ENCODE data around the gene RUBCNL.
A peak's percentile ranks its signal among the peaks of the same experiment; 100 is the strongest.

RUBCNL gene

DNA sequence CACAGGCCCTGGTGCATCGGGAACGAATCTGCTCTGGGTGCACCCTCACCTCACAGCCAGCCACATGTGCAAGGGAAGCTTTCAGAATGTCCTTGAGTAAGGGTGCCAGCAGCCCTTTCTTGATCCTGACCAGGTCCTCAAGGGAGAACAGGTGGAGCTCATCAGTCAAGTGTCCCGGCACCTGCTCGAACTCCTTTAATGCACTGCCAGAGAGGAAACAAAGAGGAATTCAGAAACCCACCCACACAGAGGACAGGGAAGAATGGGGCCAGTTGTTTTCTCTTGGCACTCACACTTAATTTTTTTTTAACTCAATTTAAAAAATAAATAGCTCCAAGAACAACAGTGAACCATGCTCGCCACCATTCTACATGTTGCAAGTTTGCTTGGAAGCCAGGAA is 41.7 kb downstream of the RUBCNL start:
- DNase-seq (ENCODE audit: low read depth, low spot score), result no peak
- H3K27ac ChIP-seq, result no peak overlapping the region

DNA sequence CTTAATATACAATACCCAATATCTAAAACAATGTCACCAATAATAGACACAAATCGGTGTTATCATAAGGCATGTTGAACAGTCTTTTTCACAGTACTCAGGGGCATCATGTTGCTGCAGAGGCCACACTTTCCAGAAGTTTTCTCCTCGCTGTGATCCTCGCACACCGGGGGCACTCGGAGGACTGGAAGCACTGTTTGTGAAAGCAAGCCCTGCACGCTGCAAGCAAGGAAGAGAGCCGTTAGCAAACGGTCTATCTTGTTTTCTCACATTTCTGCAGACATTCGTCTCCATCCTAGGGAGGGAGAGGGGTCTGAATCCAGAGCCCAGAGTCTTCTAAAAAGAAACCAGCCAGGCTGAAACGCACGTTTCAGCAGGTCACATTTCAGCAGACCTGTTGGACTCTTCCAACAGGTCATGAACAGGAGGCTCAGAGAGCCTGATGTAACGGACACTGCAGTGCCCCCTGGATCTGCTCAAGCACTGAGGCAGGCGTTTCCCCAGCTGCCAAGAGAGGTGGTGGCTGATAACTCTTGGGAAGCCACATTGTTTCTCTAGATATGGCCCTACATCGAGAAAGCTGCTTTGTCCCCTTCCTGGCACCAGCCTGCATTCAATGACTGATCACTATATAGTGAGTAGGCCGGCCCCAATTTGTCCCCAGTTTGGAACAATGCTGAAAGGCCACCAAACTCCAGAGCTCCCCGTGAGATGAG is 43.6 kb downstream of the RUBCNL start:
- H3K27ac ChIP-seq, result no peak overlapping the region
- DNase-seq (ENCODE audit: low read depth, low spot score), result no peak

DNA sequence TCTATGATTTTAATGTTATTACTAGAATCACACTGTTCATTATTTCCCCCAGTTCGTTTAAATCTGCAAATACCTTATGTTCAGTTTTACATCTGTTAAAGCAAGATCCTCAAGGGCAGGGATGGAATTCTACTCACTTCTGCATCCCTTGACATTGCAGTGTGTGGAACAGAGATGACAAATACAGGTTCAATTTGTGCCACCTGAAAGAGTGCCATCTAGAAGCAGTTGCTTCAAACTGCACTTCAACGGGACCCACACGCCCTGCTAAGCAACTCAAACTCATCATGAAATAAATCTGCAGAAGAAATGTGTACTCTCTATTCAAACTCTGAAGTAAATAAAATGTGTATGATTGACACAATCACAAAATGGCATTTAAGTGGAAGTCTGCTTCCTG is 44.5 kb downstream of the RUBCNL start:
- DNase-seq (ENCODE audit: low read depth, low spot score), result no peak
- H3K27ac ChIP-seq, result no peak overlapping the region

DNA sequence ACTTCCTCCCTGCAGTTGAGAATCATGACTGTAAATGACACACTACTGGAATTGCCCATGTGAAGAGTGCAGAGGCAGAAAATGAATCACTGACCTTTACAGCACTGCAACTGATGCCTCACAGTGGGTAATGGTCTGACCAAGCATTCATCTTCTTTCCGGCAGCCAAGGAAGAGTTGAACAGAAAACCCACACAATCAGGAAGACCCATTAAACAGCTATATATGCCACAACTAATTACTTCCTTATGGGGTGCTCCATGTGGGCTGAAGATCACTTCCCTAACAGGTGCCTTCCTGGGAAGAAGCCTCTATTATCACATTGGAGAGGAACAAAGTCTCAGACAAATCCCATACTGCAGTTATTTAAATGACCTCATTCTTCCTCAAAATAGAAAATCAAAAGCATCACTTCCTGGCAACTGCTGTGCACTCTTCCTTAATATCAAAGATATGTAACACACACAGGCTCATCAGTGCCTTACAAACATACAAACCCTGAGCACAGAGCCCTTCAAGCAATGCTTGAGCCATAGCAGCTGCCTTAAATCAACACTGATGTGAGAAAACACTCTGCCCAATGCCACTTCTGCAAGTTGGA is 45.8 kb downstream of the RUBCNL start:
- no peak for DNase-seq (ENCODE audit: low read depth, low spot score)
- no peak overlapping the region for H3K27ac ChIP-seq

DNA sequence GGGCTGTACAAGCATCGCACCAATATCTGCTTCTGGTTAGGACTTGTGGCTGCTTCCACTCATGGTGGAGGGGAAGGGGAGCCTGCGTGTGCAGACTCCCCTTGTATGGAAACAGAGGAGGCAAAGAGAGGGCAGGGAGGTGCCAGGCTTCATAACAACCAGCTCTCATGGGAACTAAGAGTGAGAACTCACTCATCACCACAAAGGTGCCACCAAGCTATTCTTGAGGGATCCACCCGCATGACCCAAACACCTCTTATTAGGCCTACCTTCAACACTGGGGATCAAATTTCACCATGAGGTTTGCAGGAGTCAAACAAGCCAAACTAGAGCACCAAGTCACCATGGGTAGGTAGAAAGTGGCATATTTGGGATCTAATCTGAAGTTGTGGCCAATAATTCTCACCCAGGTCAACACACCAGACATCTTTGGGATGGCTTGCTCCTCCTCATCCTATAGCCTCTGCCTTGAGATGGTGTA is 46.4 kb downstream of the RUBCNL start:
- H3K27ac ChIP-seq, result no peak overlapping the region
- no peak for DNase-seq (ENCODE audit: low read depth, low spot score)

DNA sequence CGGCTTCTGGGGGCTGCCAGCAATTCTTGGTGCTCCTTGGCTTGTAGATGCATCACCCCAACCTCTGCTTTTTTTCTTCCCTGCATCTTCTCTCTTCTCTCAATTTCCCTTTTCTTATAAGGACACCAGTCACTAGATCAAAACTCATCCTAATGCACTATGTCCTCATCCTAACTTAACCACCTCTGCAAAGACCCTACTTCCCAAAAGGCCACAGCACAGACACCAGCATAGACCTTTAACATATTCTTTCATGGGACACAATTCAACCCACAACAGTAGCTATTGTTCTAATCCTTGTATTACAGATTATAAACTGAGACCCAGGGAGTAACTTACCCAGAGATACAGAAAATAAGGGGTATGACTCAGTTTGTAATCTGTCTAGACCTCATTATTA is 47.0 kb downstream of the RUBCNL start:
- DNase-seq (ENCODE audit: low read depth, low spot score), result no peak
- H3K27ac ChIP-seq, result no peak overlapping the region

DNA sequence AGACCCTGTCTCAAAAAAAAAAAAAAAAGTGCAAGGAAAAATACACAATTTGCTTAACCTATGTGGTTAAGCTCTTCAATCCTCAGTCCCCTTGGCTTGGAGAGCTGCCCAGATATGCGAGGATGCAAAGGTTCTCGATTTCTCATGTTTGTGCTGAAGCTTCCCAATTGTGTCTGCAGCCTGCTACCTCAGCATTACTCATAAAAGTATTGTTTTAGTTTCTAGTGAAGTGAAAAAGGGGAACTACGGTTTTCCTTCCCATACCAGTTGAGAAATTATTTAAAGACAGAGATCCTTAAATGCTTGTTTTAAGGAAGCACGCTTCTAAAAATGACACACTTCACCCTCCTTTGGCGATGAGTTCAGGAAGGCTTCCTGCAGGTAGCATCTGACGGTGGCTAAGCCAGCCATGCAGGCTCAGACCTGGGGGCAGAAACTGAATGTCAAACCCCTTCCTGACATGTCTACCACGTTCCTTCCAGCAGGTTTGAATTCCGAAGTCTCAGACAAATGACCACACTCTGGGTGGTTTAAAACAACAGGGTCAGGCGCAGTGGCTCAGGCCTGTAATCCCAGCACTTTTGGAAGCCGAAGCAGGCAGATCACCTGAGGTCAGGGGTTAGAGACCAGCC is 47.9 kb downstream of the RUBCNL start:
- no peak for DNase-seq (ENCODE audit: low read depth, low spot score)
- H3K27ac ChIP-seq, result no peak overlapping the region

DNA sequence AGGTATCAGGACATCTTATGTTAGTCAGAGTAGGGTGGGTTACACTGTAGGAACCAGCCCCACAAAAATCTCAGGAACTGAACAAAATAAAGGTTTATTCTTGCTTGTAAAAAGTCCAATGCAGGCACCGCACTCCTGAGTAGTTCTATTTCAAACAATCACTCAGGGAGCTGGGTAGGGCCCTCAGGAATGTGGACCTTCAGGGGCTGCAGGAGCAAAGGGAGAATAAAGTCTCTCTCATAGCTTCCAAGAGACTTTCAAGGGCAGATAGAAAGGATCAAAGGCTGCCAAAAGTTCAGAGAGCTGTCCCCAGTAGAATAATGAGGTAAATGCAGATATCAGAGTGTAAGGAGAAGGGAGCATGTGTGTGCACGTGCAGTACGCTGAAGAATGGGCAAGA is 49.4 kb downstream of the RUBCNL start:
- no peak overlapping the region for H3K27ac ChIP-seq
- DNase-seq (ENCODE audit: low read depth, low spot score), result no peak

DNA sequence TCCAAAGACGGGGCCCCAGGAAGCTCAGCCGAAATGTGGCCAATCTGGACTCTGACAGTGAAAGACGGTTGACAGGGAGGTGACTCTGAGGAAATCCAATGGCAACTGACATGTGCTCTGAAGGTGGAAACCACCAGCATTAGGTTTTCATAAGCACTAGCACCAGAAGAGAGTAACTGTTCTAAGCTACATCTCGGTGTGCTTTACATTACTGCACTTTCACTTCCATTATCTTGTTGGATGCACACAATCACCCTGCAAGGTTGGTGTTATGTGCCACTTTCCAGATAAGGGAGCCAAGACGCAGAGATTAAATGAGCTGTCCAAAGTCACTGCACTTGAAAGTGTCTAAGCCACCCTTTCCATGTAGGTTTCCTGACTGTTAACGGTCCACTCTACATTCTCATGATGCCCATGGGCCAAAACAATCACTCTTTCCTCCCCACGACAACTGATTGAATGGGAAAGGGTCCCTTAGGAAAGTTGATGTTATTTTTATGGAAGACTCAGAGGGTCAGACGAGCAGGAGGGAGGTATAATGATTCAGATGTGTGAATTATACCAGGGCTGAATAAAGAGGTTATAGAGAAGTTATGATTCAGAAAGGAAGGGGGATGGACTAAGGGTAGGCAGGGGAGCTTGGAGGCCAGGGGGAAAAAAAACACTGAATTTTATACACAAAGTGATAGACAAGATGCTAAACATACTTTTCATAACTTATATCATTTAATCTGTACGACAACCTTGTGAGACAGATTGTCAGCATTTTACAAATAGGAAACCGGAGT is 52.8 kb downstream of the RUBCNL start:
- no peak for DNase-seq (ENCODE audit: low read depth, low spot score)
- no peak overlapping the region for H3K27ac ChIP-seq

DNA sequence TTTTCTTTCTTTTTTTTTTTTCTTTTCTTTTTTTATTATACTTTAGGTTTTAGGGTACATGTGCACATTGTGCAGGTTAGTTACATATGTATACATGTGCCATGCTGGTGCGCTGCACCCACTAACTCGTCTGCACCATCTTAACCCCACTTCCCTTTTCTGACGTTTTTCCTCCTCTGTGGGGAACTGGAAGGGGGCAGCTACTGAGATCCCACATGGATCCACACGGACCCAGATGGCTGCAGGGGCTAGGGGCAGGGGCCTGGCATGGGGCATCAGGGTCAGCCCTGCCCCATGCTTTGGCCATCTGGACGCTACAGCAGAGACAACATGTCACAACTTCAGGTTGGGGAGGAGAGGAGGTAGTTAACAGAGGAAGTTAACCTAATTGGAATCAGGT is 54.3 kb downstream of the RUBCNL start:
- DNase-seq (ENCODE audit: low read depth, low spot score), result no peak
- no peak overlapping the region for H3K27ac ChIP-seq

DNA sequence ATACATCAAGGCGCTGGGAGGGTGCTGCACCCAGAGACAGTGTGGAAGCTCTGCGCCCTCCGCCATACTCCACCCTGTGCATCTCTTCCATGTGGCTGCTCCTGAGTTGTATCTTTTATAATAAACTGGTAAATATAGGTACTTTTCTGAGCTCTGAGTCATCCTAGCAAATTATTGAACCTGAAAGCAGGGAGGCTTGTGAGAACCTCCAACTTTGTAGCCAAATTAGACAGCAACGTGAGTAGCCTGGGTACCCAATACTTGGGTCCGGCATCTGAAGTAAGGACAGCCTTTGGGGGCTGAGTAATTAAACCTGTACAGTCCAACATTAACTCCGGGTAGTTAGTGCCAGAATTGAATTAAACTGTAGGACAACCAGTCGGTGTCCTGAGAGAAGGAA is 57.4 kb downstream of the RUBCNL start:
- no peak for DNase-seq (ENCODE audit: low read depth, low spot score)
- H3K27ac ChIP-seq, result no peak overlapping the region

DNA sequence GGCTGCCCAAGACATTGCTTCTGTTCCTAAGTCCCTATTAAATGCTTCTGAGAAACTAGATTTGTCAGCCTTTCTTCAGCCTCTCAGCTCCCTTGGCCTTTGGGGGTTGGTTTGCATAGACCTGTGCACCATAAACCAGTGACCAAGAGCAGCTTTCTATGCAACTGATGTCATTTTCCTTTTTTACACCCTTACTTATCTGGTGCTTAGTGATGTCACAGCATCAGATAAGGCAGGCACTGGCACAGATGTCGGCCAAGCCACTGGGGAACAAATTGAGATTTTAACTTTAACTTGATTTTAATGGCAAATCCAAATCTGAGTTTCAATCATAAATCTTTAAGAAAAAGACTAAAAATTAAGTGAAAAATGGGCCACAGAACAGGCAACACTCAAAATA is 59.8 kb downstream of the RUBCNL start:
- DNase-seq (ENCODE audit: low read depth, low spot score), result no peak
- no peak overlapping the region for H3K27ac ChIP-seq

DNA sequence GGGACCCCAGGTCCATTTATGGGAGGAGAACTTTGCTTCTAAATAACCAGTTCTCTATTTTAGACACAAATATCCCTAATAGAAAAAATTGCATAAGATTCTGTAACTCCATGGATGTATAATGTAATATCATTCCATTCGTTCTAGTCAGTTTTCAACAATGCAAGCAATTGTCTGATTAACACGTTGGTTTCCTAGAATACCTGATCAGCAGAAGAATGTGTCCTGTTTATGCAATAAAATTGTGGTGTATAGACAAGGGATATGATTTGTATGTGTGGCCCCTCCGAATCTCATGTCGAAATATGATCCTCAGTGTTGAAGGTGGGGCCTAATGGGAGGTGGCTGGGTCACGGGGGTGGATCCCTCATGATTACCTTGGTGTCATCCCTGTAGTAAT is 62.1 kb downstream of the RUBCNL start:
- no peak for DNase-seq (ENCODE audit: low read depth, low spot score)
- H3K27ac ChIP-seq, result peak overlapping the region; percentile 20

DNA sequence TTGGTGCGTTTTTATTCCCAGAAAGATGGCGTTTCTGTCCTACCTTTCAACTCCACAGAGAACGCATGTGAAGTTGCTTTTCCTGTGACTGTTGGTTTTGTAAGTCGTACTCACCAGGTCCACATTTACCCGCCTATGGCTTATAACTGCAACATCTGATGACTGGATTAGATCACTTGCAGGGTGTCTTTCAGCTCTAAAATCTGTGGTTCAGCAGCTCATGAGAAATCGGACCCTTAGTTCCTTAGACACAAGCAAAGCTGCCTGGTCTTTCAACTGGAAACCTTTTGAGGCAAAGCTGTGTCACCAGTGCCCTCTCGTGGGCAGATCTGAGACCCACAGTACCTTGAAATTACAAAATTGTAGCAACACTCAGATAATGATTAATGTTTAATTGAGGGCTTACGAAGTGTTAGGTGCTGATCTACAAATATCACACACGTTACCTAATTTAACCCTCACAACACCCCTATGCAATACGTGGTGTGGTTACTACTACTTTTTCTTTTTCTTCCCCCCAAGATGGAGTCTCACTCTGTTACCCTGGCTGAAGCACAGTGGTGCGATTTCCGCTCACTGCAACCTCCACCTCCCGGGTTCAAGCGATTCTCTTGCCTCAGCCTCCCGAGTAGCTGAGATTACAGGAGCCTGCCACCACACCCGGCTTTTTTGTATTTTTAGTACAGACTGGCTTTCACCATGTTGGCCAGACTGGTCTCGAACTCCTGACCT is 65.4 kb downstream of the RUBCNL start:
- no peak for DNase-seq (ENCODE audit: low read depth, low spot score)
- H3K27ac ChIP-seq, result no peak overlapping the region

DNA sequence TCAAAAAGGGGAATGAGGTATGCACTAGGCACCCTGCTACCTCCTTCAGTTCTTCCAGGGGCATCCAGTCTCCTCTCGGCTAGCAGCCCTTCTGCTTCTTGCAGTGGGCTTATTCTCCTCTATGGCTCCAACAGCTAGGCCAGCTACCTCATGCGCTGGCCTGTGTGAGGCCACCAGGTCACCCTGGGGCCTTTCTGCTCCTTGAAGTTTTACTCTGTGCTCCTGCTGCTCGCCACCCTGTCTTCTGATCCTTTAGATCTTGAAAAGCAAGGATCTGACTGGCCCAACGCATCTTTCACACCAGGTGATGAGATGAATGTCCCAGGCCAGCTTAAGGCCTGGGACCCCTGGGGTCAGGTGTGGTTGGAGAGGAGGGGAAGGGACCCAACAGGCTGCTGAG is 66.2 kb downstream of the RUBCNL start:
- DNase-seq (ENCODE audit: low read depth, low spot score), result no peak
- H3K27ac ChIP-seq, result no peak overlapping the region

DNA sequence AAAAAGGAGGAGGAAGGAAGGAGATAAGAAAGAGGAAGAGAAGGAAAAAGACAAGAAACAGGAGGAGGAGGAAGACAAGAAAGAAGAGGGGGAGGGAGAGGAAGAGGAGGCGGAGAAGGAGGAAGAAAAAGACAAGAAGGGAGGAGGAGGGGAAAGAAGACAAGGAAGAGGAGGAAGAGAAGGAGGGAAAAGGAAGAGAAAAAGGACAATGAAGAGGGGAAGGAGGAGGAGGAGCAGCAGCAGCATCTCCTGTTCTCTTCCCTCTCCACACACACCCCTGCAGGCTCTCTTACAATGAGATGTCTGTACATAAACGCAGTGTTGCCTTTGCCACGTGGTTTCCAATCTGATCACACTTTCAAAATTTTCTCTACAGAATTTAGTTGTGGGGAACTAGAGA is 66.6 kb downstream of the RUBCNL start:
- no peak overlapping the region for H3K27ac ChIP-seq
- DNase-seq (ENCODE audit: low read depth, low spot score), result no peak

DNA sequence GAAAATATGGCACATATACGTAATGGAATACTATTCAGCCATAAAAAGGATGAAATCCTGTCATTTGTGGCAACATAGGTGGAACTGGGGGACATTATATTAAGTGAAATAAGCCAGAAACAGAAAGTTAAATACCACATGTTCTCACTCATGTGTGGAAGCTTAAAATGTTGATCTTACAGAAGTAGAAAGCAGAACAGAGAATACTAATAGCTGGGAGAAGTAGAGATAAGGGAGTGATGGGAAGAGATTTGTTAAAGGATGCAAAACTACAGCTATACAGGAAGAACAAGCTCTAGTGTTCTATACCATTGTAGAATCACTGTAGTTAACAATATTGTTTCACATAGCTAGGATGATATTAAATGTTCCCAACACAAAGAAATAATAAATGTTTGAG is 68.1 kb downstream of the RUBCNL start:
- DNase-seq (ENCODE audit: low read depth, low spot score), result no peak
- H3K27ac ChIP-seq, result no peak overlapping the region

DNA sequence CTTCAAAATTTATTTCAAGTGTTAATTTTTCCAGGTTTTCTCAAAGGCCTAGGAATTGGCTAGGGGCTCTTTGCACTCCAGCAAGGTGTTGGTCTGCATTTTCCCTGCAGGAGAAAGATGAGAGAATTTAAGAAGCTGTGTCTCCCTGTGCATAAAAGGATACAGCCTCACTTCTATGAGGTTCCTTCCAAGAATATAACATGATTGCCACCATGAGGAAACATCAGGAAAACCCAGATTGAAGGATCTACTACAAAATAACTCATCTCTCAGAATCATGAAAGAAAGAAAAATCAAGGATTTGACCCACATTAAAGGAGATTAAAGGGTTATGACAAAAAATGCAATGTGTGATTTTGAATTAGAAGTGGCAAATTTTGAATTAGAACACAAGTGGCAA is 69.9 kb downstream of the RUBCNL start:
- DNase-seq (ENCODE audit: low read depth, low spot score), result no peak
- peak overlapping the region; percentile 1 for H3K27ac ChIP-seq

DNA sequence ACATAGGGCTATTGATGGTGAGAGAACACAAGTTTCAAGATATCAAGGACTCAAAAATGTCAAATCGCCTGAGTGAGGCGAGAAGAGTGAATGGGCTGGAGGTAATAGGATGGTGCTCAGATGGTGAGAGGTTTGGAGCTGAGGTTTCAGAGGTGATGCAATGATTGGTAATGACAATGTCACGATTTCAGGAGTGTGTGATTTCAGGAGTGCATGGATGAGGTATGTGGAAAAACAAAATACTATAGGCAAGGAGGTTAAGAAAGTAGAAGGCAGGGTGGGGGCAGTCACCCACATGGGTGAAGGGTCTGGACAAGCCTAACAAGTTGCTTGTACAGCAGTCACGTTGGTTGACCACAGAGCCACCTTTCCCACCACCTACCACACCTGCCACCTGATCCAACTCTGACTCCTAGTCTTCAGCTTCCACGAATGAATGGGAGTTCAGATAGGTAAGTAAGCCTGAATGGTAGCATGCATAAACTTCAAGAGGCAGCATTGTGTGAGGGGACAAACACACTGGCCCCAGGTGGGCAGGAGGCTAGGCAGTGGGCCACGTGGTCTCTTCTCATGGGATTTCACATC is 71.5 kb downstream of the RUBCNL start:
- H3K27ac ChIP-seq, result no peak overlapping the region
- DNase-seq (ENCODE audit: low read depth, low spot score), result no peak

DNA sequence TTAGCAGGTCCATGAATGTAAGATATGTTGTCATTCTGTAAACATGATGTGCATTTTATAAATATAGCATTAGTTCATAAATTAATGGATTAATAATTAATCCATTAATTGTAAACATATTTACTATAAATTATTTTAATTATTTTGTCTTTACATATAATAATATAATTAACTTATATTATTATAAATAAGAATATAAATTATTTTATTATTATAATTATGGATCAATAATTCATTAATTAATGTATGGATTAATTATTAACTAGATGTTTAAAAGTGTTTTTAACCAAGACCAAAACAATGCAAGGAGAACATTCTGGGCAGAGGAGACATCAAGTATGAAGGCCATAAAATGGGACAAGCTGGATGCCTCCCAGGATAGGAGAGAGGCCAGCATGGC is 72.0 kb downstream of the RUBCNL start:
- no peak for DNase-seq (ENCODE audit: low read depth, low spot score)
- H3K27ac ChIP-seq, result no peak overlapping the region
